Fibroblast of skin of left biceps (primary cell): ENCODE data around the gene STING1.
A peak's percentile ranks its signal among the peaks of the same experiment; 100 is the strongest.
"Not testable (repeated sequence)": the region's sequence is repeated elsewhere in the genome, so short reads cannot be mapped to it uniquely, and the experiment has no call there.

ENCODE experiments used
- DNase-seq, 2 experiments: peaks; one replicate each; pipeline ENCODE4 v3.0.0-alpha.2; 2013; ENCODE audit warnings: low read depth in 2 of 2

The STING1 gene

DNA sequence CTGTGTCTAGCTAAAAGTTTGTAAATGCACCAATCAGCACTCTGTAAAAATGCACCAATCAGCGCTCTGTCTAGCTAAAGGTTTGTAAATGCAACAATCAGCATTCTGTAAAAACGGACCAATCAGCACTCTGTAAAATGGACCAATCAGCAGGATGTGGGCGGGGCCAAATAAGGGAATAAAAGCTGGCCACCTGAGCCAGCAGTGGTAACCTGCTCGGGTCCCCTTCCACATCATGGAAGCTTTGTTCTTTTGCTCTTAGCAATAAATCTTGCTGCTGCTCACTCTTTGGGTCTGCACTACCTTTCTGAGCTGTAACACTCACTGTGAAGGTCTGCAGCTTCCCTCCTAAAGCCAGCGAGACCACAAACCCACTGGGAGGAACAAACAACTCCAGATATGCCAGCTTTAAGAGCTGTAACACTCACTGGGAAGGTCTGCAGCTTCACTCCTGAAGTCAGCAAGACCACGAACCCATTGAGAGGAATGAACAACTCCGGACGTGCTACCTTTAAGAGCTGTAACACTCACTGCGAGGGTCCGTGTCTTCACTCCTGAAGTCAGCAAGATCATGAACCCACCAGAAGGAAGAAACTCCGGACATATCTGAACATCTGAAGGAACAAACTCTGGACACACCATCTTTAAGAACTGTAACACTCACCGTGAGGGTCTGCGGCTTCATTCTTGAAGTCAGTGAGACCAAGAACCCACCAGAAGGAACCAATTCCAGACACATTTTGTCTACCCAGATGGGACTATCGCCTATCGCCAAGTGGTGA lies 20.7 kb upstream of the STING1 start:
- DNase-seq = not testable (repeated sequence)

DNA sequence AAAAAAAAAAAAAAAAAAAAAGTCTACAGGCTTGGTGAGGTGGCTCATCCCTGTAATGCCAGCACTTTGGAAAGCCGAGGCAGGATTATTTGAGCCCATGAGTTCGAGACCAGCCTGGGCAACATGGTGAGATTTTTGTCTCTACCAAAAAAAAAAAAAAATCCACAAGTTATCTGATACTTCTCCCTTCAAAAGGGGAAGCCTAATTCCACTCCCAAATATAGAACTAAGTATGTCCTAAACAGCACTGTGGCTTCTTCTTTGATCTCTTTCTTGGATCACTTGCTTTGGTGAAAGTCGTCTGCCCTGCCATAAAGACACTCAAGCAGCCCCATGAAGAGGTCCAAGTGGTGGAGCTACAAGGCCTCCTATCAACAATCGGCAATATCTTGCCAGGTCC lies 18.8 kb upstream of the STING1 start:
- DNase-seq = no peak

DNA sequence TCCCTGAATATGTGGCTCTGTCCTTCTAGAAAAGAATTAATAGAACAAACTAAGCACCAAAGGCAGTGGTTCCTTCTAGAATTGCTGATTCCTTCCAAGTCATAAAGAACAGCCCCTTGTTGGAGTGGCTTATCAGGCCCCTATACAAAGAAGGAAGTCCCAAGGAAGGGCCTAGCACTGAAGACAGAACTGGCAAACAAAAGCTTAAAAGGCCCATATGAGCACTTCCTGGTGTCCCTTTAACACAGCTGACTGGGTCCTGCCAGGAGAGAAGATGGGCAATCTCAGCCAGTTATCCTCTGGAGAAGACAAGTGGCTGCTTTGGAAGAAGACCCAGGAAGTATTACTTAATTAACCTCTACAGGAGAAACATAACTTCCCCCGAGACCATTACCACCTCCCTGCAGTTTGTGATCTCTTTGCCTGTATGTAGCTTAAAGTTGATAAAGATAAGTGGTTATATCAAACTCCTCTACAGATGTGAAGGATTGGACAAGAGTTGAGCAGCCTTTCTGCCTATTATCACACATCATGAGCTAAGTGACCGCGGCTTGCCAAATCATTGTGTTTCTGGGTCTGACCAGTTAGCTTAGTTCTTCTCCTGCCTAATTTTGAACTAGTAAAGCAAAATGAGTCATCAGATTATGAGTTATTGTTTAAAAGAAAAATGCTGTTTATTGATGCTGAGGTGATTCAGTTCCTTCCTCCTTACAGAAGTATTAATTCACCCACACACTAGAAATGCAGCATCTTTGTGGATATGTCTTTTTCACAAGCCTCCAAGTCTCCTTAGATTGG lies 13.3 kb upstream of the STING1 start:
- DNase-seq = no peak

GRCh38 chr5:139494832-139495231 lies 12.3 kb upstream of the STING1 start:
- peak; percentile 33 for DNase-seq

DNA sequence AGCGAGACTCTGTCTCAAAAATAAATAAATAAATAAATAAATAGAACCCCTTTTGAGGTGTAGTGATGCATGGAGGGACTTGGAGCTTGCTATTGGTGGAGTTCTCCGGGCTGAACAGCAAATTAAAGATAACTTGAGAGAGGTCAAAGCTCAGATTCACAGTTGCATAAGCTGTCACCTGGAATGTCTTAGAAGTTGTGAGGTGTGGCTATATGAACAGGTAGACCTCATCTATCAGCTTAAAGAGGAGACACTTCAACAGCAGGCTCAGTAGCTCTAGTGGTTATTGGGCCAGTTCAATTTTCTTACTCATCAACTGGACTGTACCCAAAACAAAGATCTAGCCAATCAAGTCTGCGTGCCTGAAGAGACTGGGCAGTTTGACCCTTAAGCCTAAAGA lies 11.7 kb upstream of the STING1 start:
- no peak for DNase-seq

DNA sequence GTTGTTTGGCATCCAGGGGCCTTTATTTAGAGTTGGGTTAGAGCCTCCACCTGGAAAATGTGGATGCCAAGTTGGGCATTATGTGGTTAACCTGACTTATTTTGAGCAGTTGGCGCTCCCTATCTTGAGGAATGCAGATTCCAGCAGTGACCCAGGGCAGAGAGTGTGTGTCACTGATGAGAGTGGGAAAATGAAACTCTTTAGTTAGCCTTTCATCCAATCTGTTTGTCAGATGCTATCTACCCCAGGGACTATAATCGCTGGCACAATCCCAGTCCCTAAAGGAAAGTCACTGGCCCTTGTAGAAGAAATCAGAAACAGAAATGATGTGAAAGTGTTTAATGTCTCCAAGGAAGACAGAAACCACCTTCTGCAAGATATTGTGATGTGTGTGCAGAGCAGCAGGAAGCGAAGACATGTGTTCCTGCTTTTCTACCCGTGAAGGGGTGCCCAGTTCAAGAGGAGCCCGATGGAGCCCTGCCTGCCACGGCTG lies 10.2 kb upstream of the STING1 start:
- DNase-seq = no peak

DNA sequence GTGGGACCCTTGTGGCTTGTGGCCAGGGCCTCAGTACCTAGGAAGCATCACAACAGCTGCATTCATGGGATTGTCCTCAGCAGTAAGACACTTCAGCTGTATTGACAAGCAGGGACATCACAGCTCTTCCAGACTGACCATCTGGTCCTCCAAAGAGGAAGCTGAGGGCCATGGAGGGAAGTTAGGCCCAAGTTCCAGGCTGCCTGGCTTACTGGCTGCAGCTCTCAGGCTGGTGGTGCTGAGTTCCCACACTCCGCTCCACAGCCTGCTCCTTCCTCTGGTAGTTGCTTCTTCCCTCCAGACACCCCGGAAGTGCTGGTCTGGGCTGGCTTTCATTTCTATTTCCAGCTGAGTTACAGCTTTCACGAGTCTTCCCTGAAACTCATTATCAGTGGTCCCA lies 5.7 kb upstream of the STING1 start:
- no peak for DNase-seq

DNA sequence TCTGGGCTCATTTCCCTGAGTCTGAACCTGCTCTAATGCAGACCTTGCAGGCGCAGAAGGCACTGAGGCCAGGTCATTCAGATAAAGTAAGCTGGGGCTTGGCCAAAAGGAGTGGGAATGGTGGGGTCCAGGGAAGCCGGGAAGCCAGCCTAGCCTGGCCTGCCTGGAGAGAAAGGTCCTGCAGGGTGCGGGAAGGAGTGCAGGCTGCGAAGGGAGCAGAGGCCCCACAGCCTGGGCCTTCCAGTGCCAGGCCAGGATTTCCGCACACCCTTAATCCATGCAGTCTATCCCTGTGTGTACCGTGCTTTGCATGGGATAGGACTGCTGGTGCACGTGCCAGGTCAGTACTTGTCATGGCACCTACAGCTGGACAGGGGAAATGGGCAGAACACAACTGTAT lies 3.6 kb upstream of the STING1 start:
- DNase-seq = no peak

DNA sequence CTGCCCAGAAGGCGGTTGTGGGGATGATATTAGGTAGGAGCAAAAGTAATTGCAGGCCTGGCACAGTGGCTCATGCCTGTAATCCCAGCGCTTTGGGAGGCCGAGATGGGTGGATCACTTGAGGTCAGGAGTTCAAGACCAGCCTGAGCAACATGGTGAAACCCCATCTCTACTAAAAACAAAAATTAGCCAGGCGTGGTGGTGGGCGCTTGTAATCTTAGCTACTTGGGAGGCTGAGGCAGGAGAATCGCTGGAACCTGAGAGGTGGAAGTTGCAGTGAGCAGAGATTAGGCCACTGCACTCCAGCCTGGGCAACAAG lies 291 bp upstream of the STING1 start:
- not testable (repeated sequence) for DNase-seq

DNA sequence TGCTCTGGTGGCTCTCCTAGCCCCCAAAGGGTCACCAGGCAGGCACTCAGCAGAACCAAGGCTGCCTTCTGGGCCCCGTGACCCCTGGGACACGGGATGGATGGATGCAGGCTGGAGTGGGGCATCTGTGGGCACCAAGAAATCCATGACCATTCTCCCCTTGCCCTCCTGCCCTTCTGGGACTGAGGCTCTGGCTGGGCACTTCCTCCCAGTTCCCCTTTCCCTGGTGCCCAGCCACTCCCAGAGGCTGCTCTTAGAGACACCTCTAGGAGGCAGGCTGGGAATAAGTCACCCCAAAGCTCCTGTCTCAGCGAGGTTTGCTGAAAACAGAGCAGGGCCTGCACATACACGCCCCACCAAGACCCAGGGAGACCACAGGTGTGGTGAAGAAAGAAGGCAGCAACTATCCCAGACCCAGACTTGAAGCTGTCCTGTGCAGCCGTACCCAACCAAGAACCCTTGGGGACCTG lies 943 bp downstream of the STING1 start:
- no peak for DNase-seq

GRCh38 chr5:139481122-139481533 lies 1.4 kb downstream of the STING1 start:
- no peak for DNase-seq

DNA sequence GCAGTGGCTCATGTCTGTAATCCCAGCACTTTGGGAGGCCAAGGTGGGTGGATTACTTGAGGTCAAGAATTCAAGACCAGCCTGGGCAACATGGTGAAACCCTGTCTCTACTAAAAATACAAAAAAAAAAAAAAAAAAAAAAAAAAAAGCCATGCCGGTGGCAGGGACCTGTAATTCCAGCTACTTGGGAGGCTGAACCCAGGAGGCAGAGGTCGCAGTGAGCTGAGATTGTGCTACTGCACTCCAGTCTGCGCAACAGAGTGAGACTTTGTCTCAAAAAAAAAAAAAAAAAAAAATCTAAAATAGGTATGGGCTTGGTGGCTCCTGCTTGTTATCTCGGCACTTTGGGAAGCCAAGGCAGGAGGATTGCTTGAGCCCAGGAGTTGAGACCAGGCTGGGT lies 2.8 kb downstream of the STING1 start:
- DNase-seq = not testable (repeated sequence)

DNA sequence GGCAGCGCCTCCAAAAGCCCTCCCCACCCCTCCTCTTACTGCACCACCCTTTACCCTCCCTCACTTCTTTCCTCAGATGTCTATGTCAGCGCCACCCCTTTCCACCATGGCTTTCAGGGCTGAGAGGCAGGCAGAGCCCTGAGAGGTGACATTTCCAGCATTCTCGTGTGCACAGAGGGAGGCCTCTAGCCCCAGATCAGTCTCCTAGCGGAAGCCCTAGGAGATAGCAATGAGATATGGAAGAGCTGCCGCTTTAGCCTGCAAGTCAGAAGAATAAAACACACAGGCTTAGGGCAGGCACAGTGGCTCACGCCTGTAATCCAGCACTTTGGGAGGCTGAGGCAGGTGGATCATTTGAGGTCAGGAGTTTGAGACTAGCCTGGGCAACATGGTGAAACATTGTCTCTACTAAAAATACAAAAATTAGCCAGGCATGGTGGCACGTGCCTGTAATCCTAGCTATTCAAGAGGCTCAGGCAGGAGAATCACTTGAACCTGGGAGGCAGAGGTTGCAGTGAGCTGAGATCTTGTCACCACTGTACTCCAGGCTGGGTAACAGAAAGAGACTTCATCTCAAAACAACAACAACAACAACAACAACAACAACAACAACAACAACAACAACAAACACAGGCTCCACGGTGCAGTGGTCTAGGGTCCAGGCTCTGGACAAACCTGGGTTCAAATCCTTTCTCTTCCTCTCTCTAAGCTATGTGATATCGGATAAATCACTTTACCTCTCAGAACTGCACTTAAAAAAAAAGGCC lies 3.7 kb downstream of the STING1 start:
- not testable (repeated sequence) for DNase-seq

DNA sequence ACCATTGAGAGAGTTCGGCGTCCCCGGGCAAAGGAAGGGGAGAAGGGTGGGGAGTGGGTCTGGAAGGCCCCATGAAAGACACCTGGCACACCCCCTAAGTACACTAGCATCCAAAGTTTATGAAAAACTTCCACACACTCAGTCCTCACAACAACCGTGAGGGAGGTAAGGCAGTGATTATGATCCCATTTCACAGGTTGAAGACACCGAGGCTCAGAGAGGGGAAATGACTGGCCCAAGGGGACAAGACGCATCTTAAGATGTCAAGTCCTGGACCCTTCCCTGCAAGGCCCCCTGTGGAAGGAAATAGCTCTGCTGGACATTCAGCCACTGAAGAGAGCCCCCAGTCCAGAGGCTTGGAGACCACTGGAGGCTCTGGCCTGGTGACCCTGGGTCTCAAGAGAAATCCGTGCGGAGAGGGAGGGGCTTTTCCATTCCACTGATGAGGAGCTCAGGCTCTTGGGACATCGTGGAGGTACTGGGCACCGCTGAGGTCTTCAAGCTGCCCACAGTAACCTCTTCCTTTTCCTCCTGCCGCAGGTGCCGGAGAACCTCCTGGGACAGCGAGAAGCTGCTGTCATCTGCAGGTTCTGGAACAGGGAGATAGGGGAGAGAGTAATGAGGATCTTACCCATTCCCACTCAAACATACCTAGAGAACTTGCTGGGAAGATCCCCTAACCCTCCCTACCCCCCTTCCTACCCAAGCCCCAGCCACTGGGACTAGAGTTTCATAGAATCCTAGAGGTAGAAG lies 6.5 kb downstream of the STING1 start:
- no peak for DNase-seq

- peak; percentile 59 to 69 for DNase-seq
Measured at GRCh38 chr5:139474890-139475791, 7.4 kb downstream of the STING1 start.

DNA sequence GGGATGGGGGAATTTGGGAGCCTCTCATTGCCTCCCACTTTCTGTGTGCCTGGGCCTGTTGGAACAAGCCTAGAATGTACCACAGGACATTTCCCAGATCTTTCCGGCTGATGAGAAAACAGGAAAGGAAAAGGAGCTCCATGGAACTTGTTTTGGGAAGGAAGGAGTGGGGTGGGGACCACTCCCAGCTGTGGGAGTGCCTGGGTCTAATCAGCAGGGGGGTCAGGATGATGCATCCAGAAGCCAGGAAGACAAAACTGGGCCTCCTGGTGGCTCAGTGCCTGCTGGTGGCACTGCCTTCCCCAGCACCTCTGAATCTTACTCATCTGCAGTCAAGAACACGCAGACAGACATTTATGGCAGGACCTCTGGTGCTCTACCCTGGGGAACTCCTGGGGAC lies 9.0 kb downstream of the STING1 start:
- DNase-seq = no peak

- DNase-seq = no peak
Measured at GRCh38 chr5:139473105-139473504, 9.5 kb downstream of the STING1 start.

DNA sequence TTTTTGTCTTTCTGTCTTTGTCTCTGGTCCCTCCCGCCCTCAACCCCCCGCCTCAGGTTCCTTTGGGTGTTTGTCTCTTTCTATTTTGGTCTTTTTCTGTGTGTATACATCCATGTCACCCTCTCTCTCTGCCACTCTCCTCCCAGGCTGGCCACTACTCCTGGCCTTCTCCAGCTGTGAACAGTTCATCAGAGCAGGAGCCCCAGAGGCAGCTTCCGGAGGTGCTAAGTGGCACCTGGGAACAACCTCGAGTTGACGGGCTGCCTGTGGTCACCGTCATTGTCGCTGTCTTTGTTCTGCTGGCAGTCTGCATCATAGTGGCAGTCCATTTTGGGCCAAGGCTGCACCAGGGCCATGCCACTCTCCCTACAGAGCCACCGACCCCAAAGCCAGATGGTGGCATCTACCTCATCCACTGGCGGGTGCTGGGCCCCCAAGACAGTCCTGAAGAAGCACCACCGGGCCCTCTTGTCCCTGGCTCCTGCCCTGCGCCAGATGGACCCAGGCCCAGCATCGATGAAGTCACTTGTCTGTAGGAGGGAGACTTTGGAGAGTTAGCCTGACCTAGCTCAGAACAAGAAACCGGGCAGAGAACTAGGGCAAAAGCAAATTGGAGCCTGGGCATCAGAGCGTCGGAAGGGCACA lies 10.1 kb downstream of the STING1 start:
- no peak for DNase-seq

DNA sequence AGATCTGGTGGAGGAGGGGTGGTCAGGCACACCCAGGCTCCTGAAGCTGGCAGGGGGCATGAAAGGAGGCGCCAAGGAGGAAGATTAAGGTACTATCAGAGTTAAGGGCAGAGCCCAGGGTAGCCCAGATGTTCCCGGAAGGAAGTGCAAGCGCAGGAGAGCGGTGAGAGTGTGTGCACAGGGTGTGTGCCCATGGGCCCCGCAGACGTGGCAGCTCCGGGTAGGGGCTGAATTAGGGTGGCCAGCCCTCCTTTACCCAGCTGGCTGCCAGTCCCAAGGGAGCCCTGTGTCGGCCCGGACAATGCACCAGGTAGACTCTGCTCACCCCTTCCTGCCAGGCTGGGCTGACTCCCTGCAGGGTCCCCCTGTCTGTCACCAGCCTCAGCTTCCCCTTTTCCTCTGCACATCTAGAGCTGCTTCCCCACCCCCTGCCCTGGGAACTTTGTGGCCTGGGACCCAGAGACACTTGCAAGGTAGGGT lies 11.7 kb downstream of the STING1 start, which contains the start of gene SMIM33:
SMIM33 (plus strand) TSS at position 184 of the 480 bp plus-strand sequence; CDS start at position 302, 118 bp downstream.
- DNase-seq = no peak
